HepG2 (cell line): ENCODE measurements around the gene TFAP2D. TPM values are rescaled to one million over a fixed set of nuclear protein-coding genes. Genes with fewer than 3 reads are reported as not detected.

Experiments
- ATAC-seq: fragments of 200-7000 bp; cut with Tn5 transposase; 3 replicates; pipeline ENCODE4 v1.9.1; 2020; ENCODE audit warnings: mild to moderate bottlenecking, moderate library complexity
- BruUV-seq: library from RNA; stranded (reverse); fragments of 400-500 nt; replicated peaks from 2 replicates; lab custom pipeline; 2021; lab: Mats Ljungman, UMichigan
- CTCF ChIA-PET: fragments of 300-600 bp; formaldehyde crosslinking; extraction: SDS; loops from one replicate; lab custom pipeline; 2021; ENCODE audit warnings: low total read pairs, inconsistent platforms, low intra/inter-chr PET ratio; lab: Yijun Ruan, JAX
- POLR2A ChIA-PET: fragments of 350-600 bp; sonication (Branson Sonifier 250); formaldehyde crosslinking; loops from one replicate; lab custom pipeline; 2020; ENCODE audit warnings: antibody characterized with exemption, inconsistent platforms; lab: Yijun Ruan, JAX
- DNase-seq: peaks from one replicate; pipeline ENCODE4 v3.0.0-alpha.2; 2015; ENCODE audit warnings: low spot score
- FAIRE-seq: peaks from 3 replicates; lab custom pipeline; 2011; peaks lifted over from hg19 to GRCh38; lab: Jason Lieb, UNC
- H2AFZ ChIP-seq: one replicate; pipeline ENCODE4 v1.6.1; 2011; ENCODE audit warnings: low read length, inconsistent platforms
- H3K27ac ChIP-seq: fragments of 300-600 bp; 3 replicates; pipeline ENCODE4 v1.8.0; 2011; ENCODE audit warnings: mixed run types, mild to moderate bottlenecking, mixed read lengths, low read length, inconsistent platforms; ENCODE audit not compliant: insufficient read depth; ENCODE audit errors: extremely low read length
- H3K27me3 ChIP-seq, 2 experiments: fragments of 200-600 bp in 1 of 2; 2 replicates in 1 of 2; 3 replicates in 1 of 2; pipeline versions ENCODE4 v1.6.0 to v1.8.0; 2011; ENCODE audit warnings: low read length in 2 of 2, mild to moderate bottlenecking in 2 of 2, moderate library complexity in 2 of 2, inconsistent platforms in 1 of 2; ENCODE audit not compliant: insufficient read depth in 2 of 2, control insufficient read depth in 1 of 2
- H3K36me3 ChIP-seq, 2 experiments: fragments of 200-600 bp in 1 of 2; replicated peaks in 1 of 2; 2 replicates in 1 of 2; 3 replicates in 1 of 2; pipeline versions ENCODE4 v1.5.1 to v1.8.0; 2011; ENCODE audit warnings: low read length in 2 of 2, inconsistent platforms in 1 of 2; ENCODE audit not compliant: insufficient read depth in 2 of 2, control insufficient read depth in 1 of 2
- H3K4me1 ChIP-seq: 2 replicates; pipeline ENCODE4 v1.5.1; 2012; ENCODE audit warnings: low read length, inconsistent platforms; ENCODE audit not compliant: insufficient read depth
- H3K4me2 ChIP-seq: 2 replicates; pipeline ENCODE4 v1.6.0; 2011; ENCODE audit warnings: low read depth, low read length, inconsistent platforms
- H3K4me3 ChIP-seq, 3 experiments: fragments of 200-600 bp in 1 of 3; sonication (generic), shearing (Covaris generic) in 1 of 3; replicated peaks in 1 of 3; 2 replicates each; pipeline ENCODE4 v1.5.1; 2011 to 2016; ENCODE audit warnings: low read length in 3 of 3, inconsistent platforms in 2 of 3, low read depth in 2 of 3, mild to moderate bottlenecking in 2 of 3, control low read depth in 1 of 3, mixed read lengths in 1 of 3; ENCODE audit not compliant: insufficient read depth in 1 of 3
- H3K79me2 ChIP-seq: one replicate; pipeline ENCODE4 v1.6.1; 2011; ENCODE audit warnings: low read length, inconsistent platforms; ENCODE audit not compliant: insufficient read depth
- H3K9ac ChIP-seq: 2 replicates; pipeline ENCODE4 v1.6.0; 2011; ENCODE audit warnings: mild to moderate bottlenecking, low read depth, low read length, inconsistent platforms; ENCODE audit not compliant: insufficient read depth
- H3K9me3 ChIP-seq: 2 replicates; pipeline ENCODE4 v1.5.1; 2012; ENCODE audit warnings: mild to moderate bottlenecking, low read length
- H4K20me1 ChIP-seq: 2 replicates; pipeline ENCODE4 v1.6.0; 2011; ENCODE audit warnings: inconsistent platforms, mild to moderate bottlenecking, low read length, moderate library complexity; ENCODE audit not compliant: insufficient read depth
- AKAP8 ChIP-seq: sonication (generic); formaldehyde crosslinking; IDR thresholded peaks from 2 replicates; pipeline ENCODE4 v1.5.1; 2020; ENCODE audit warnings: mild to moderate bottlenecking, missing genetic modification reagents
- CHD2 ChIP-seq: IDR thresholded peaks from 2 replicates; pipeline ENCODE4 v1.6.1; 2011; ENCODE audit warnings: low read depth, low read length, improper control_type of control experiment
- ISX ChIP-seq: sonication (generic); formaldehyde crosslinking; conservative IDR thresholded peaks from 2 replicates; pipeline ENCODE4 v1.5.0; 2020; ENCODE audit warnings: missing genetic modification reagents
- MTF2 ChIP-seq: sonication (generic); formaldehyde crosslinking; IDR thresholded peaks from 2 replicates; pipeline ENCODE4 v1.5.0; 2020; ENCODE audit warnings: missing genetic modification reagents, borderline replicate concordance
- SMAD9 ChIP-seq: sonication (generic); formaldehyde crosslinking; IDR thresholded peaks from 2 replicates; pipeline ENCODE4 v1.5.1; 2020; ENCODE audit warnings: mild to moderate bottlenecking, missing genetic modification reagents
- TEAD3 ChIP-seq: optimal IDR thresholded peaks from 2 replicates; pipeline ENCODE3; 2016; ENCODE audit warnings: borderline replicate concordance
- YEATS4 ChIP-seq: sonication (generic); formaldehyde crosslinking; IDR thresholded peaks from 2 replicates; pipeline ENCODE4 v1.4.0; 2020; ENCODE audit warnings: missing genetic modification reagents, borderline replicate concordance
- ZBTB25 ChIP-seq: IDR thresholded peaks from 2 replicates; pipeline ENCODE4 v1.6.1; 2018; ENCODE audit warnings: missing genetic modification reagents
- ZKSCAN8 ChIP-seq: IDR thresholded peaks from 2 replicates; pipeline ENCODE4 v1.6.1; 2016; ENCODE audit warnings: borderline replicate concordance, missing genetic modification reagents, missing compliant biosample characterization
- ZNF234 ChIP-seq: sonication (generic); formaldehyde crosslinking; conservative IDR thresholded peaks from 2 replicates; pipeline ENCODE4 v1.5.1; 2020; ENCODE audit warnings: mild to moderate bottlenecking, missing genetic modification reagents
- ZNF33B ChIP-seq: sonication (generic); formaldehyde crosslinking; IDR thresholded peaks from 2 replicates; pipeline ENCODE4 v1.5.1; 2020; ENCODE audit warnings: mild to moderate bottlenecking, missing genetic modification reagents
- ZNF343 ChIP-seq: sonication (generic); formaldehyde crosslinking; IDR thresholded peaks from 2 replicates; pipeline ENCODE4 v1.4.0; 2020; ENCODE audit warnings: mild to moderate bottlenecking, missing genetic modification reagents
- ZNF547 ChIP-seq: sonication (generic); formaldehyde crosslinking; IDR thresholded peaks from 2 replicates; pipeline ENCODE4 v1.5.1; 2020; ENCODE audit warnings: mild to moderate bottlenecking, missing genetic modification reagents
- whole genome bisulfite sequencing: methylation state at CpG from one replicate; pipeline ENCODE4 v1.1.6; 2017; ENCODE audit warnings: low lambda C conversion rate; 5-methylcytosine and 5-hydroxymethylcytosine counted together
- in situ Hi-C: cut with HindIII; loops from 2 replicates; pipeline ENCODE4 v1.10.0; 2017; ENCODE audit warnings: low pct_unique_long_range_greater_than_20kb; ENCODE audit not compliant: extremely low pct_ligation_motif_present
- intact Hi-C: fragments of 100-400 bp; cut with micrococcal nuclease; formaldehyde crosslinking; loops from one replicate; pipeline ENCODE4 v1.10.0; 2022; ENCODE audit not compliant: unreplicated experiment
- polyA plus RNA-seq, 8 experiments: library from polyadenylated mRNA; depleted of rRNA in 3 of 8; stranded (reverse) in 7 of 8; unstranded in 1 of 8; fragments of >200 nt; fragmentation: Illumina TruSeq in 4 of 8; extraction: Trizol in 4 of 8; gene quantifications; 2 replicates each; pipeline versions ENCODE4 v1.2.1 to v1.2.3, GENCODE V29; 2011 to 2016; ENCODE audit warnings: low read depth in 4 of 8, missing spikeins in 1 of 8, mixed read lengths in 1 of 8; ENCODE audit not compliant: insufficient read depth in 1 of 8
- total RNA-seq, 5 experiments: library from RNA; depleted of rRNA; stranded (reverse); fragments of >200 nt; fragmentation: Illumina TruSeq; extraction: Trizol; gene quantifications; 2 replicates each; pipeline ENCODE4 v1.2.3, GENCODE V29; 2016; ENCODE audit warnings: low read depth in 1 of 5
- TF ChIP-seq, protein P1 (sequence below): sonication (generic); formaldehyde crosslinking; IDR thresholded peaks from one replicate; pipeline ENCODE4 v1.5.1; 2020; ENCODE audit warnings: mild to moderate bottlenecking, missing genetic modification reagents; ENCODE audit errors: not compliant biosample characterization
- TF ChIP-seq, protein P2 (sequence below): sonication (generic); formaldehyde crosslinking; IDR thresholded peaks from 2 replicates; pipeline ENCODE4 v1.5.0; 2020; ENCODE audit warnings: mild to moderate bottlenecking, missing genetic modification reagents, moderate library complexity

The TFAP2D gene
- total and polyA plus RNA-seq, 2 of the 13 experiments (the other 11 are each of a cell fraction or from before 2014, with no cell fraction given): not detected

GRCh38 chr6:50666089-50666488, 47.2 kb upstream of the TFAP2D start:
- no peak for FAIRE-seq
- CTCF ChIA-PET: no interaction called here
- TF ChIP-seq MTF2 (CRISPR knock-in tag) (no peak), SMAD9 (CRISPR knock-in tag) (no peak), CHD2 (no peak), AKAP8 (CRISPR knock-in tag) (no peak), ZNF547 (no peak), ZNF343 (no peak), ISX (CRISPR knock-in tag) (no peak), ZNF234 (no peak), TEAD3 (CRISPR knock-in tag) (no peak), ZNF33B (CRISPR knock-in tag) (no peak), ZKSCAN8 (no peak), ZBTB25 (CRISPR knock-in tag) (no peak), YEATS4 (CRISPR knock-in tag) (no peak)
- TF ChIP-seq, protein P1, sequence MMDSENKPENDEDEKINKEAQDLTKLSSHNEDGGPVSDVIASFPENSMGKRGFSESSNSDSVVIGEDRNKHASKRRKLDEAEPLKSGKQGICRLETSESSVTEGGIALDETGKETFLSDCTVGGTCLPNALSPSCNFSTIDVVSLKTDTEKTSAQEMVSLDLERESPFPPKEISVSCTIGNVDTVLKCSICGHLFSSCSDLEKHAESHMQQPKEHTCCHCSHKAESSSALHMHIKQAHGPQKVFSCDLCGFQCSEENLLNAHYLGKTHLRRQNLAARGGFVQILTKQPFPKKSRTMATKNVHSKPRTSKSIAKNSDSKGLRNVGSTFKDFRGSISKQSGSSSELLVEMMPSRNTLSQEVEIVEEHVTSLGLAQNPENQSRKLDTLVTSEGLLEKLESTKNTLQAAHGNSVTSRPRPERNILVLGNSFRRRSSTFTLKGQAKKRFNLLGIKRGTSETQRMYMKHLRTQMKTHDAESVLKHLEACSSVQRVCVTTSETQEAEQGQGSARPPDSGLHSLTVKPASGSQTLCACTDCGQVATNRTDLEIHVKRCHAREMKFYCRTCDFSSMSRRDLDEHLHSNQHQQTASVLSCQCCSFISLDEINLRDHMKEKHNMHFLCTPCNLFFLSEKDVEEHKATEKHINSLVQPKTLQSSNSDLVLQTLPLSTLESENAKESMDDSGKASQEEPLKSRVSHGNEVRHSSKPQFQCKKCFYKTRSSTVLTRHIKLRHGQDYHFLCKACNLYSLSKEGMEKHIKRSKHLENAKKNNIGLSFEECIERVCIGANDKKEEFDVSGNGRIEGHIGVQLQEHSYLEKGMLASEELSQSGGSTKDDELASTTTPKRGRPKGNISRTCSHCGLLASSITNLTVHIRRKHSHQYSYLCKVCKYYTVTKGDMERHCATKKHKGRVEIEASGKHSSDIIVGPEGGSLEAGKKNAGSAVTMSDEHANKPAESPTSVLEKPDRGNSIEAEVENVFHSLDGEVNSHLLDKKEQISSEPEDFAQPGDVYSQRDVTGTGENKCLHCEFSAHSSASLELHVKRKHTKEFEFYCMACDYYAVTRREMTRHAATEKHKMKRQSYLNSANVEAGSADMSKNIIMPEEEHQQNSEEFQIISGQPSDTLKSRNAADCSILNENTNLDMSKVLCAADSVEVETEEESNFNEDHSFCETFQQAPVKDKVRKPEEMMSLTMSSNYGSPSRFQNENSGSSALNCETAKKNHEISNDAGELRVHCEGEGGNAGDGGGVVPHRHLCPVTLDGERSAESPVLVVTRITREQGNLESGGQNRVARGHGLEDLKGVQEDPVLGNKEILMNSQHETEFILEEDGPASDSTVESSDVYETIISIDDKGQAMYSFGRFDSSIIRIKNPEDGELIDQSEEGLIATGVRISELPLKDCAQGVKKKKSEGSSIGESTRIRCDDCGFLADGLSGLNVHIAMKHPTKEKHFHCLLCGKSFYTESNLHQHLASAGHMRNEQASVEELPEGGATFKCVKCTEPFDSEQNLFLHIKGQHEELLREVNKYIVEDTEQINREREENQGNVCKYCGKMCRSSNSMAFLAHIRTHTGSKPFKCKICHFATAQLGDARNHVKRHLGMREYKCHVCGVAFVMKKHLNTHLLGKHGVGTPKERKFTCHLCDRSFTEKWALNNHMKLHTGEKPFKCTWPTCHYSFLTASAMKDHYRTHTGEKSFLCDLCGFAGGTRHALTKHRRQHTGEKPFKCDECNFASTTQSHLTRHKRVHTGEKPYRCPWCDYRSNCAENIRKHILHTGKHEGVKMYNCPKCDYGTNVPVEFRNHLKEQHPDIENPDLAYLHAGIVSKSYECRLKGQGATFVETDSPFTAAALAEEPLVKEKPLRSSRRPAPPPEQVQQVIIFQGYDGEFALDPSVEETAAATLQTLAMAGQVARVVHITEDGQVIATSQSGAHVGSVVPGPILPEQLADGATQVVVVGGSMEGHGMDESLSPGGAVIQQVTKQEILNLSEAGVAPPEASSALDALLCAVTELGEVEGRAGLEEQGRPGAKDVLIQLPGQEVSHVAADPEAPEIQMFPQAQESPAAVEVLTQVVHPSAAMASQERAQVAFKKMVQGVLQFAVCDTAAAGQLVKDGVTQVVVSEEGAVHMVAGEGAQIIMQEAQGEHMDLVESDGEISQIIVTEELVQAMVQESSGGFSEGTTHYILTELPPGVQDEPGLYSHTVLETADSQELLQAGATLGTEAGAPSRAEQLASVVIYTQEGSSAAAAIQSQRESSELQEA (CRISPR knock-in tag): no peak
- TF ChIP-seq, protein P2, sequence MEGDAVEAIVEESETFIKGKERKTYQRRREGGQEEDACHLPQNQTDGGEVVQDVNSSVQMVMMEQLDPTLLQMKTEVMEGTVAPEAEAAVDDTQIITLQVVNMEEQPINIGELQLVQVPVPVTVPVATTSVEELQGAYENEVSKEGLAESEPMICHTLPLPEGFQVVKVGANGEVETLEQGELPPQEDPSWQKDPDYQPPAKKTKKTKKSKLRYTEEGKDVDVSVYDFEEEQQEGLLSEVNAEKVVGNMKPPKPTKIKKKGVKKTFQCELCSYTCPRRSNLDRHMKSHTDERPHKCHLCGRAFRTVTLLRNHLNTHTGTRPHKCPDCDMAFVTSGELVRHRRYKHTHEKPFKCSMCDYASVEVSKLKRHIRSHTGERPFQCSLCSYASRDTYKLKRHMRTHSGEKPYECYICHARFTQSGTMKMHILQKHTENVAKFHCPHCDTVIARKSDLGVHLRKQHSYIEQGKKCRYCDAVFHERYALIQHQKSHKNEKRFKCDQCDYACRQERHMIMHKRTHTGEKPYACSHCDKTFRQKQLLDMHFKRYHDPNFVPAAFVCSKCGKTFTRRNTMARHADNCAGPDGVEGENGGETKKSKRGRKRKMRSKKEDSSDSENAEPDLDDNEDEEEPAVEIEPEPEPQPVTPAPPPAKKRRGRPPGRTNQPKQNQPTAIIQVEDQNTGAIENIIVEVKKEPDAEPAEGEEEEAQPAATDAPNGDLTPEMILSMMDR (CRISPR knock-in tag): no peak

More at GRCh38 chr6:50666089-50666488, 47.2 kb upstream of the TFAP2D start:
- Histone ChIP-seq H2AFZ (no peak overlapping the region), H3K4me3 (no peak overlapping the region), H3K9me3 (no peaks in the 10 kb centered on the region), H3K27ac (no peak overlapping the region), H3K4me1 (no peaks in the 10 kb centered on the region), H3K36me3 (no peaks in the 10 kb centered on the region), H4K20me1 (no peaks in the 10 kb centered on the region), H3K9ac (no peak overlapping the region), H3K4me2 (no peak overlapping the region), H3K27me3 (no peaks in the 10 kb centered on the region), H3K79me2 (no peaks in the 10 kb centered on the region)
- in situ Hi-C loops: no loop called here
- no peak for DNase-seq
- WGBS: 32% methylated on average over 3 of the region's 3 CpGs
- no peak for ATAC-seq
- POLR2A ChIA-PET: no interaction called here
- intact Hi-C loops: no loop called here
- no TSS peak for BruUV-seq
